Natural killer cell treated with Interleukin-12 subunit alpha and Interleukin-12 subunit beta and Interleukin-15 and Interleukin-18, amount 100 ng/mL, for 72 hours (primary cell): Measurements from ENCODE around the gene ASB13. TPM values are rescaled to one million over a fixed set of nuclear protein-coding genes. Genes with fewer than 3 reads are reported as not detected.
A peak's percentile ranks its signal among the peaks of the same experiment; 100 is the strongest.

Source experiments
- ATAC-seq, 2 donors: fragments of 150-1000 bp; cut with Tn5 transposase in 1 of 2; sonication (Bioruptor Pico), chemical (Tn5 transposase) in 1 of 2; 2 replicates each; pipeline ENCODE4 v1.10.0; 2021
- DNase-seq: peaks from one replicate; pipeline ENCODE4 v3.0.0; 2022; ENCODE audit warnings: low spot score
- H3K27ac Mint-ChIP-seq, 2 donors: 1 replicate in 1 of 2; 2 replicates in 1 of 2; pipeline ENCODE4 v1.8.0; 2022; ENCODE audit warnings: mixed read lengths in 2 of 2, mild to moderate bottlenecking in 1 of 2, moderate library complexity in 1 of 2
- H3K27me3 Mint-ChIP-seq, 2 donors: 1 replicate in 1 of 2; 2 replicates in 1 of 2; pipeline ENCODE4 v1.8.0; 2022; ENCODE audit warnings: mixed read lengths in 2 of 2
- H3K36me3 Mint-ChIP-seq: one replicate; pipeline ENCODE4 v1.8.0; 2022; ENCODE audit warnings: mixed read lengths
- H3K4me1 Mint-ChIP-seq, 2 donors: 1 replicate in 1 of 2; 2 replicates in 1 of 2; pipeline ENCODE4 v1.8.0; 2022; ENCODE audit warnings: low read depth in 2 of 2, mixed read lengths in 2 of 2, mild to moderate bottlenecking in 1 of 2
- H3K4me3 Mint-ChIP-seq: one replicate; pipeline ENCODE4 v1.8.0; 2022; ENCODE audit warnings: mixed read lengths
- H3K9me3 Mint-ChIP-seq: 2 replicates; pipeline ENCODE4 v1.8.0; 2022; ENCODE audit warnings: mixed read lengths
- total RNA-seq, 2 donors: library from RNA; stranded (reverse); gene quantifications; one replicate each; pipeline ENCODE4 v1.2.3, GENCODE V29; 2022

ASB13 gene
- total RNA-seq, 2 donors from 2014 or later: 1.9 to 2.3 TPM

GRCh38 chr10:5620223-5620721, 46.1 kb downstream of the ASB13 start:
- Mint-ChIP-seq H3K4me1 (peaks cover 0 to 2% of the 10 kb centered on the region in 2 donors), H3K27ac (no peak overlapping the region), H3K36me3 (no peaks in the 10 kb centered on the region), H3K27me3 (no peaks in the 10 kb centered on the region), H3K4me3 (no peak overlapping the region), H3K9me3 (no peaks in the 10 kb centered on the region)
- ATAC-seq: no peak
- peak; percentile 56 for DNase-seq

- Mint-ChIP-seq H3K27ac (no peak overlapping the region), H3K27me3 (no peaks in the 10 kb centered on the region), H3K4me3 (no peak overlapping the region), H3K9me3 (no peaks in the 10 kb centered on the region), H3K4me1 (peaks cover 0 to 2% of the 10 kb centered on the region in 2 donors), H3K36me3 (no peaks in the 10 kb centered on the region)
- DNase-seq (peak; percentile 44), ATAC-seq (no peak)
Observed at GRCh38 chr10:5619362-5620211, 46.8 kb downstream of the ASB13 start.

GRCh38 chr10:5618829-5619228, 47.6 kb downstream of the ASB13 start:
- ATAC-seq (no peak), DNase-seq (peak; percentile 58)
- H3K27ac Mint-ChIP-seq: no peak overlapping the region
- no peaks in the 10 kb centered on the region for H3K9me3 Mint-ChIP-seq
- H3K27me3 Mint-ChIP-seq: no peaks in the 10 kb centered on the region
- H3K36me3 Mint-ChIP-seq: no peaks in the 10 kb centered on the region
- peaks cover 0 to 2% of the 10 kb centered on the region in 2 donors for H3K4me1 Mint-ChIP-seq
- H3K4me3 Mint-ChIP-seq: no peak overlapping the region

- H3K27me3 Mint-ChIP-seq: no peaks in the 10 kb centered on the region
- H3K4me3 Mint-ChIP-seq: no peak overlapping the region
- ATAC-seq (no peak), DNase-seq (peak; percentile 34)
- H3K36me3 Mint-ChIP-seq: no peaks in the 10 kb centered on the region
- no peaks in the 10 kb centered on the region for H3K4me1 Mint-ChIP-seq
- no peaks in the 10 kb centered on the region for H3K9me3 Mint-ChIP-seq
- H3K27ac Mint-ChIP-seq: no peak overlapping the region
Observed at GRCh38 chr10:5618042-5618441, 48.4 kb downstream of the ASB13 start.

- Mint-ChIP-seq H3K36me3 (no peaks in the 10 kb centered on the region), H3K27me3 (no peaks in the 10 kb centered on the region), H3K27ac (no peak overlapping the region), H3K9me3 (no peaks in the 10 kb centered on the region), H3K4me3 (no peak overlapping the region), H3K4me1 (no peaks in the 10 kb centered on the region)
- DNase-seq (peak; percentile 32), ATAC-seq (no peak)
Observed at GRCh38 chr10:5617521-5617920, 48.9 kb downstream of the ASB13 start.

GRCh38 chr10:5616836-5617235, 49.6 kb downstream of the ASB13 start:
- Mint-ChIP-seq H3K36me3 (no peaks in the 10 kb centered on the region), H3K27ac (no peak overlapping the region), H3K27me3 (no peaks in the 10 kb centered on the region), H3K9me3 (no peaks in the 10 kb centered on the region), H3K4me1 (no peaks in the 10 kb centered on the region), H3K4me3 (no peak overlapping the region)
- ATAC-seq (no peak), DNase-seq (peak; percentile 47)

GRCh38 chr10:5616046-5616445, 50.3 kb downstream of the ASB13 start:
- Mint-ChIP-seq H3K4me3 (no peak overlapping the region), H3K9me3 (no peaks in the 10 kb centered on the region)
- no peak for ATAC-seq

GRCh38 chr10:5615316-5615715, 51.1 kb downstream of the ASB13 start:
- no peak overlapping the region for H3K27ac Mint-ChIP-seq
- no peak for ATAC-seq
- DNase-seq: peak; percentile 37
- no peaks in the 10 kb centered on the region for H3K4me1 Mint-ChIP-seq
- no peak overlapping the region for H3K4me3 Mint-ChIP-seq
- peaks cover 0 to 2% of the 10 kb centered on the region in 2 donors for H3K27me3 Mint-ChIP-seq
- no peaks in the 10 kb centered on the region for H3K9me3 Mint-ChIP-seq
- no peaks in the 10 kb centered on the region for H3K36me3 Mint-ChIP-seq

More at GRCh38 chr10:5616046-5616445, 50.3 kb downstream of the ASB13 start:
- peak; percentile 60 for DNase-seq
- H3K27ac Mint-ChIP-seq: no peak overlapping the region
- no peaks in the 10 kb centered on the region for H3K27me3 Mint-ChIP-seq
- H3K4me1 Mint-ChIP-seq: no peaks in the 10 kb centered on the region
- no peaks in the 10 kb centered on the region for H3K36me3 Mint-ChIP-seq

- DNase-seq: peak; percentile 20
- ATAC-seq: no peak
- Mint-ChIP-seq H3K4me1 (no peaks in the 10 kb centered on the region), H3K27me3 (peaks cover 0 to 3% of the 10 kb centered on the region in 2 donors), H3K4me3 (no peak overlapping the region), H3K36me3 (no peaks in the 10 kb centered on the region), H3K27ac (no peak overlapping the region), H3K9me3 (no peaks in the 10 kb centered on the region)
Observed at GRCh38 chr10:5614155-5614721, 52.2 kb downstream of the ASB13 start.

- no peaks in the 10 kb centered on the region for H3K4me1 Mint-ChIP-seq
Observed at GRCh38 chr10:5613481-5614154, 52.8 kb downstream of the ASB13 start.

GRCh38 chr10:5611899-5612680, 54.3 kb downstream of the ASB13 start:
- H3K4me1 Mint-ChIP-seq: no peaks in the 10 kb centered on the region
- H3K4me3 Mint-ChIP-seq: no peak overlapping the region
- H3K9me3 Mint-ChIP-seq: no peaks in the 10 kb centered on the region
- no peak overlapping the region for H3K27ac Mint-ChIP-seq
- ATAC-seq (no peak), DNase-seq (peak; percentile 39)
- H3K36me3 Mint-ChIP-seq: no peaks in the 10 kb centered on the region
- H3K27me3 Mint-ChIP-seq: peaks cover 0 to 7% of the 10 kb centered on the region in 2 donors

More at GRCh38 chr10:5613481-5614154, 52.8 kb downstream of the ASB13 start:
- no peaks in the 10 kb centered on the region for H3K9me3 Mint-ChIP-seq
- no peak overlapping the region for H3K27ac Mint-ChIP-seq
- peaks cover 0 to 3% of the 10 kb centered on the region in 2 donors for H3K27me3 Mint-ChIP-seq
- peak; percentile 38 for DNase-seq
- ATAC-seq: no peak
- no peaks in the 10 kb centered on the region for H3K36me3 Mint-ChIP-seq
- no peak overlapping the region for H3K4me3 Mint-ChIP-seq

- Mint-ChIP-seq H3K4me1 (no peaks in the 10 kb centered on the region), H3K36me3 (no peaks in the 10 kb centered on the region), H3K4me3 (no peak overlapping the region), H3K27me3 (peaks cover 0 to 7% of the 10 kb centered on the region in 2 donors), H3K27ac (no peak overlapping the region), H3K9me3 (no peaks in the 10 kb centered on the region)
- ATAC-seq (no peak), DNase-seq (peak; percentile 31)
Observed at GRCh38 chr10:5609952-5610616, 56.3 kb downstream of the ASB13 start.
